DND-41 (cell line): ENCODE measurements around the gene PTPRN.

Experiments used
- CTCF ChIP-seq: IDR thresholded peaks from 2 replicates; pipeline ENCODE4 v1.5.1; 2012; ENCODE audit warnings: borderline replicate concordance, low read length, moderate library complexity, mild to moderate bottlenecking; ENCODE audit not compliant: poor library complexity, severe bottlenecking; ENCODE audit errors: extremely low read depth
- EZH2 ChIP-seq: IDR thresholded peaks from 3 replicates; pipeline ENCODE4 v1.6.1; 2012; ENCODE audit warnings: borderline replicate concordance, low read depth, mild to moderate bottlenecking, moderate library complexity, low read length, inconsistent platforms; ENCODE audit not compliant: severe bottlenecking

GRCh38 chr2:219289195-219289536 is 20.0 kb downstream of the PTPRN start:
- no peak for TF ChIP-seq EZH2
- TF ChIP-seq CTCF: no peak
